KMS-11 (cell line): ENCODE measurements around the gene EXO1.
"Not testable (repeated sequence)": the region's sequence is repeated elsewhere in the genome, so short reads cannot be mapped to it uniquely, and the experiment has no call there.

Source experiments
- H2AFZ ChIP-seq: fragments of 200-600 bp; sonication (generic); 2 replicates; pipeline ENCODE4 v1.6.1; 2016; ENCODE audit warnings: antibody characterized with exemption, mixed run types, low read depth
- H3K27ac ChIP-seq: fragments of 200-600 bp; sonication (generic); 2 replicates; pipeline ENCODE4 v1.6.1; 2016; ENCODE audit warnings: mild to moderate bottlenecking, mixed run types
- H3K27me3 ChIP-seq: fragments of 200-600 bp; sonication (generic); 2 replicates; pipeline ENCODE4 v1.6.1; 2017; ENCODE audit warnings: mild to moderate bottlenecking, low read depth, mixed run types, moderate library complexity; ENCODE audit not compliant: insufficient read depth
- H3K36me3 ChIP-seq: fragments of 200-600 bp; sonication (generic); 2 replicates; pipeline ENCODE4 v1.6.1; 2017; ENCODE audit warnings: mild to moderate bottlenecking, mixed run types; ENCODE audit not compliant: insufficient read depth
- H3K4me1 ChIP-seq: fragments of 200-600 bp; sonication (generic); 2 replicates; pipeline ENCODE4 v1.6.1; 2016; ENCODE audit warnings: mild to moderate bottlenecking, low read depth, mixed run types; ENCODE audit not compliant: poor library complexity, severe bottlenecking
- H3K4me2 ChIP-seq: fragments of 200-600 bp; sonication (generic); 2 replicates; pipeline ENCODE4 v1.7.0; 2016; ENCODE audit warnings: mild to moderate bottlenecking, mixed run types
- H3K4me3 ChIP-seq: fragments of 200-600 bp; sonication (generic); IDR thresholded peaks from 2 replicates; pipeline ENCODE4 v1.6.1; 2017; ENCODE audit warnings: low read depth, low read length, mixed read lengths; ENCODE audit not compliant: insufficient read depth
- H3K79me2 ChIP-seq: fragments of 200-600 bp; sonication (generic); 2 replicates; pipeline ENCODE4 v1.6.1; 2016; ENCODE audit warnings: low read depth, mixed run types; ENCODE audit not compliant: insufficient read depth
- H3K9ac ChIP-seq: fragments of 200-600 bp; sonication (generic); 2 replicates; pipeline ENCODE4 v1.6.1; 2016; ENCODE audit warnings: mild to moderate bottlenecking, mixed run types
- H4K20me1 ChIP-seq: fragments of 200-600 bp; sonication (generic); 2 replicates; pipeline ENCODE4 v1.6.1; 2016; ENCODE audit warnings: mild to moderate bottlenecking, mixed run types; ENCODE audit not compliant: insufficient read depth
- TF ChIP-seq, protein P1 (sequence below): fragments of 200-600 bp; sonication (generic); conservative IDR thresholded peaks from 2 replicates; pipeline ENCODE4 v1.6.1; 2017; ENCODE audit warnings: low read depth, mild to moderate bottlenecking, antibody characterized with exemption, low read length, moderate library complexity, mixed read lengths

The EXO1 gene

DNA sequence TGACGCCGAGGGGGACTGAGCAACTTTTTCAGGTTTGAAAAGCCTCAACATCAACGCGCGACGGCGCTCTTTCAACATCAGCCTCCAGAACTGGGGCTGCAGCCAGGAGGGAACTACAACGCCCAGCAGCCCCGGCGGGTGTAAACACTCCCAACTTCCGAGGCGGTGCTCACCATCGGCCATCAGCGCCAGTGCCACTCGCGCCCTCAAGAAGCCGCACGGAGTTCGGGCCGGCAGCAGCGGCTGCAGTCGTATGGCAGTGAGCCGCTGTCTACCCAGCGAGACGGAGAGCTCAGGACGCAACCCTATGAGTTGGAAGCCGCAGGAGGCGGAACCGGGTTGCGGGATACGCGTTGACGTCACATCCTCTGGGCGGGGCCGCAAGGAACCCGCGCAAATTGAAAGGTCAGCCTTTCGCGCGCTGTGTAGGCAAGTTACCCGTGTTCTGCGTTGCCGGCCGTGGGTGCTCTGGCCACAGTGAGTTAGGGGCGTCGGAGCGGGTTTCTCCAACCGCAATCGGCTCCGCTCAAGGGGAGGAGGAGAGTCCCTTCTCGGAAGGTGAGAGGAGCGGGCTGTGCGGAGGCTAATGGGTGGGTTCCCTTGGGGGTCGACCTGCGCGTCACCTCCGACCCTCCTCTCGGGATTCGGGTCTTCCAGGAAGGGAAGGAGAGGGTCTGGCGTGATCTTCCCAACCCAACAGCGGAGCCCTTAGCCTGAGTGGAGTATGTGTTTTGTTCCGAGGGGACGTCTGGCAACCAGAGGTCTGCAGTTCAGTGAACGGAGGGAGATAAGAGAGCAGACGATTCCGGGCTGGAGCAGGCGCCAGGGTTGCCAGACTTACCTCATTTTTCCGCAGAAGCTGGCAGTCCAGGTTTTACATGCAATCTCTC, at the start of gene EXO1:
Gene EXO1 (plus strand): TSS at position 409 of the 890 bp plus-strand sequence. CDS start 2,222 bp downstream, outside the sequence.
- Histone ChIP-seq H3K4me2 (peak within 1 kb of the TSS; percentile 78), H4K20me1 (no peaks in the 10 kb centered on the region), H2AFZ (peak within 1 kb of the TSS; percentile 79), H3K27me3 (no peaks in the 10 kb centered on the region), H3K9ac (peak within 1 kb of the TSS; percentile 88), H3K4me1 (peaks cover 34% of the 10 kb centered on the region), H3K4me3 (peak within 1 kb of the TSS; percentile 92), H3K36me3 (peaks cover 9% of the 10 kb centered on the region; the same call in 1 of the 2 replicates), H3K27ac (peak within 1 kb of the TSS; percentile 89), H3K79me2 (peaks cover 17% of the 10 kb centered on the region)
- TF ChIP-seq, protein P1, sequence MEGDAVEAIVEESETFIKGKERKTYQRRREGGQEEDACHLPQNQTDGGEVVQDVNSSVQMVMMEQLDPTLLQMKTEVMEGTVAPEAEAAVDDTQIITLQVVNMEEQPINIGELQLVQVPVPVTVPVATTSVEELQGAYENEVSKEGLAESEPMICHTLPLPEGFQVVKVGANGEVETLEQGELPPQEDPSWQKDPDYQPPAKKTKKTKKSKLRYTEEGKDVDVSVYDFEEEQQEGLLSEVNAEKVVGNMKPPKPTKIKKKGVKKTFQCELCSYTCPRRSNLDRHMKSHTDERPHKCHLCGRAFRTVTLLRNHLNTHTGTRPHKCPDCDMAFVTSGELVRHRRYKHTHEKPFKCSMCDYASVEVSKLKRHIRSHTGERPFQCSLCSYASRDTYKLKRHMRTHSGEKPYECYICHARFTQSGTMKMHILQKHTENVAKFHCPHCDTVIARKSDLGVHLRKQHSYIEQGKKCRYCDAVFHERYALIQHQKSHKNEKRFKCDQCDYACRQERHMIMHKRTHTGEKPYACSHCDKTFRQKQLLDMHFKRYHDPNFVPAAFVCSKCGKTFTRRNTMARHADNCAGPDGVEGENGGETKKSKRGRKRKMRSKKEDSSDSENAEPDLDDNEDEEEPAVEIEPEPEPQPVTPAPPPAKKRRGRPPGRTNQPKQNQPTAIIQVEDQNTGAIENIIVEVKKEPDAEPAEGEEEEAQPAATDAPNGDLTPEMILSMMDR: peak; percentile 46; the same call in 1 of the 2 replicates

DNA sequence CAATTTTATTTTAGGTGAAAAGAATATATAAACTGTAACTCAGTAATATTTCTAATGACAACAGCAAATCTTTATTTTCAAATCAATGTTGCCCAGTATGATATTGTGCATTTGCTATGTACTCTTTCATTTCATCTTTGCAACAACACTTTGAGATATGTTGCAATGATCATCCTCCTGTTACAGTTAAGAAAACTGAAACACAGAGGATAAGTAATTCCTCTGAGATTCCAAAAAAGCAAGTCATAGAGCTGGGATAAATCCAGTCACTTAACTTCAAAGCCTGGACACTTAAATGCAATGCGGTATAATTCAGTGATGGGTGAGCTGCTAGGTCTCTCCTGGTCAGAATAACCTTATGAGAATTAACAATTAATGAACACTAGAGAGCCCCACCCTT, 48.6 kb upstream of the EXO1 start:
- Histone ChIP-seq H4K20me1 (no peaks in the 10 kb centered on the region), H3K9ac (no peak overlapping the region)

DNA sequence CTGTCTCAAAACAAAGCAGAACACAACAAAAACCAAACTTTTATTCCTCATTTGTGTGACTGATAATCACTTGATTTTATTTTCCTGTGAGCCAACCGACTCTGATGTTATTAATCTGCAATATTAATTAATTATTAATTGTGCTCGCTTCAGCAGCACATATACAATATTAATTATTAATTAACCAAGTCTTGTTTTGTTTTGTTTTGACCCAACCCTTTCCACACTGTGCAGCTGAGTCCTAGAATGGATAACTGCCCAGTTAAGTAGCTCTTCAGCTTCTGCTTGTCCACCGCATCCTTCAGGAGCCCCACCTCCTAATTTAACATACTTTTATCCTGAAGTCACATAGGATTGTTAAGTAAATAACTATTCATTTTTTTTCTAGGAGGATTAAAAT, 47.4 kb upstream of the EXO1 start:
- Histone ChIP-seq H3K27ac (no peak overlapping the region), H3K4me1 (no peaks in the 10 kb centered on the region), H4K20me1 (no peaks in the 10 kb centered on the region), H3K27me3 (no peaks in the 10 kb centered on the region), H3K9ac (no peak overlapping the region), H3K4me2 (no peak overlapping the region), H2AFZ (no peak overlapping the region), H3K4me3 (no peak overlapping the region), H3K36me3 (no peaks in the 10 kb centered on the region), H3K79me2 (no peaks in the 10 kb centered on the region)
- TF ChIP-seq, protein P1: no peak

More for the DNA sequence above, 48.6 kb upstream of the EXO1 start:
- no peaks in the 10 kb centered on the region for H3K79me2 ChIP-seq
- H3K4me3 ChIP-seq: no peak overlapping the region
- H3K27ac ChIP-seq: no peak overlapping the region
- no peak overlapping the region for H2AFZ ChIP-seq
- no peaks in the 10 kb centered on the region for H3K27me3 ChIP-seq
- H3K4me2 ChIP-seq: no peak overlapping the region
- H3K4me1 ChIP-seq: no peaks in the 10 kb centered on the region
- TF ChIP-seq, protein P1: no peak
- no peaks in the 10 kb centered on the region for H3K36me3 ChIP-seq

- no peaks in the 10 kb centered on the region for H3K27me3 ChIP-seq
- H4K20me1 ChIP-seq: no peaks in the 10 kb centered on the region
- H3K79me2 ChIP-seq: no peaks in the 10 kb centered on the region
- H3K27ac ChIP-seq: no peak overlapping the region
- H3K4me1 ChIP-seq: no peaks in the 10 kb centered on the region
- H3K4me2 ChIP-seq: no peak overlapping the region
- H3K9ac ChIP-seq: no peak overlapping the region
- H2AFZ ChIP-seq: no peak overlapping the region
- TF ChIP-seq, protein P1: no peak
- H3K36me3 ChIP-seq: no peaks in the 10 kb centered on the region
- H3K4me3 ChIP-seq: no peak overlapping the region
Observed at GRCh38 chr1:241802863-241803262, 45.1 kb upstream of the EXO1 start.

- H3K4me1 ChIP-seq, H3K27me3 ChIP-seq, H2AFZ ChIP-seq, H4K20me1 ChIP-seq, H3K27ac ChIP-seq, H3K4me3 ChIP-seq, H3K36me3 ChIP-seq, H3K4me2 ChIP-seq, H3K79me2 ChIP-seq, H3K9ac ChIP-seq: not testable (repeated sequence)
Observed at GRCh38 chr1:241804706-241805105, 43.3 kb upstream of the EXO1 start.
